ENCODE data around the gene POLR3A. TPM values are rescaled to one million over a fixed set of nuclear protein-coding genes. Genes with fewer than 3 reads are reported as not detected.

Gene POLR3A
- polyA plus RNA-seq, 1 donor from 2014 or later, result 15.6 TPM

DNA sequence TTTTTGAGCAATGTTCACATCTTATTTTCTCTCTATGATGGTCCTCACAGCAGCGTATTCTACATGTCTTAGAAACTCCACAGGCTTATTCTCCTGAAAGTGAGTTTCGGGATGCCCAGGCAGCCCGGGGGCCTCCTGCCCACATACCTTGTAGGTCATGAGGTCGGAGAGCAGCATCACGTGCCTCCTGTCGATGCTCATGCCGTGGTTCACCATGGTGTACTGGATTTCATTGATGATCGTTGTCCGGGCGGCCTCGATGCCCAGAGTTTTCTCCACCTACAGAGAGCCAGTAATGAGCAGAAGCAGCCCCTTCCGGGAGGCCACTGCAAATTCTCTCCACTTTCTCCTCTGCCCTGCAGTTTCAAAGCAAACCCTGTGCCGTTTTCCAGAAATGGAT, 48.0 kb downstream of the POLR3A start:
- H3K9ac ChIP-seq (ENCODE audit: low read length), result no peak overlapping the region
- H3K27ac ChIP-seq (ENCODE audit: low read length), result no peak overlapping the region
- no peak overlapping the region for H3K4me3 ChIP-seq (ENCODE audit: low read length)
- no peaks in the 10 kb centered on the region for H3K27me3 ChIP-seq (ENCODE audit: insufficient read depth, low read depth, low read length)
- no peak overlapping the region for H2AFZ ChIP-seq (ENCODE audit: low read depth, low read length)
- no peak overlapping the region for H3K4me2 ChIP-seq (ENCODE audit: low read length)
- TF ChIP-seq POLR2AphosphoS5 (IDR thresholded peaks at IDR 0.05), result no peak
- TF ChIP-seq RAD21 (conservative IDR thresholded peaks at IDR 0.05), result no peak
- TF ChIP-seq, protein P1, sequence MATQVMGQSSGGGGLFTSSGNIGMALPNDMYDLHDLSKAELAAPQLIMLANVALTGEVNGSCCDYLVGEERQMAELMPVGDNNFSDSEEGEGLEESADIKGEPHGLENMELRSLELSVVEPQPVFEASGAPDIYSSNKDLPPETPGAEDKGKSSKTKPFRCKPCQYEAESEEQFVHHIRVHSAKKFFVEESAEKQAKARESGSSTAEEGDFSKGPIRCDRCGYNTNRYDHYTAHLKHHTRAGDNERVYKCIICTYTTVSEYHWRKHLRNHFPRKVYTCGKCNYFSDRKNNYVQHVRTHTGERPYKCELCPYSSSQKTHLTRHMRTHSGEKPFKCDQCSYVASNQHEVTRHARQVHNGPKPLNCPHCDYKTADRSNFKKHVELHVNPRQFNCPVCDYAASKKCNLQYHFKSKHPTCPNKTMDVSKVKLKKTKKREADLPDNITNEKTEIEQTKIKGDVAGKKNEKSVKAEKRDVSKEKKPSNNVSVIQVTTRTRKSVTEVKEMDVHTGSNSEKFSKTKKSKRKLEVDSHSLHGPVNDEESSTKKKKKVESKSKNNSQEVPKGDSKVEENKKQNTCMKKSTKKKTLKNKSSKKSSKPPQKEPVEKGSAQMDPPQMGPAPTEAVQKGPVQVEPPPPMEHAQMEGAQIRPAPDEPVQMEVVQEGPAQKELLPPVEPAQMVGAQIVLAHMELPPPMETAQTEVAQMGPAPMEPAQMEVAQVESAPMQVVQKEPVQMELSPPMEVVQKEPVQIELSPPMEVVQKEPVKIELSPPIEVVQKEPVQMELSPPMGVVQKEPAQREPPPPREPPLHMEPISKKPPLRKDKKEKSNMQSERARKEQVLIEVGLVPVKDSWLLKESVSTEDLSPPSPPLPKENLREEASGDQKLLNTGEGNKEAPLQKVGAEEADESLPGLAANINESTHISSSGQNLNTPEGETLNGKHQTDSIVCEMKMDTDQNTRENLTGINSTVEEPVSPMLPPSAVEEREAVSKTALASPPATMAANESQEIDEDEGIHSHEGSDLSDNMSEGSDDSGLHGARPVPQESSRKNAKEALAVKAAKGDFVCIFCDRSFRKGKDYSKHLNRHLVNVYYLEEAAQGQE (IDR thresholded peaks at IDR 0.05; ENCODE audit: borderline replicate concordance), result no peak
- TF ChIP-seq MXI1 (conservative IDR thresholded peaks at IDR 0.05; ENCODE audit: poor library complexity, severe bottlenecking), result no peak
- TF ChIP-seq EZH2 (IDR thresholded peaks at IDR 0.05; ENCODE audit: borderline replicate concordance, insufficient read depth, low read length, poor library complexity, severe bottlenecking), result no peak
- no peak for TF ChIP-seq CTCF (IDR thresholded peaks at IDR 0.05; ENCODE audit: poor library complexity, severe bottlenecking)
- no peak for TF ChIP-seq SMC3 (conservative IDR thresholded peaks at IDR 0.05; ENCODE audit: poor library complexity)
- TF ChIP-seq EP300 (conservative IDR thresholded peaks at IDR 0.05; ENCODE audit: poor library complexity, severe bottlenecking), result no peak
- no peak for TF ChIP-seq TAF1 (IDR thresholded peaks at IDR 0.05; ENCODE audit: low read depth)
- H3K79me2 ChIP-seq (replicated peaks; ENCODE audit: insufficient read depth, low read length), result no peaks in the 10 kb centered on the region
- H3K36me3 ChIP-seq (ENCODE audit: insufficient read depth, low read length), result peaks cover 8% of the 10 kb centered on the region
- no peaks in the 10 kb centered on the region for H3F3A ChIP-seq (ENCODE audit: insufficient read depth, low read length, poor library complexity, severe bottlenecking)
- H4K20me1 ChIP-seq (ENCODE audit: insufficient read depth), result no peaks in the 10 kb centered on the region
- no peaks in the 10 kb centered on the region for H3K9me3 ChIP-seq (ENCODE audit: low read length)
- H3K9me2 ChIP-seq (ENCODE audit: insufficient read depth, low read length), result no peaks in the 10 kb centered on the region

- Histone ChIP-seq H3K27ac (ENCODE audit: low read length) (no peak overlapping the region), H3K9me3 (ENCODE audit: low read length) (no peaks in the 10 kb centered on the region)
Observed at GRCh38 chr10:77979221-77979620, 50.1 kb downstream of the POLR3A start.

More at GRCh38 chr10:77979221-77979620, 50.1 kb downstream of the POLR3A start:
- H3K36me3 ChIP-seq (ENCODE audit: insufficient read depth, low read length), result peaks cover 8% of the 10 kb centered on the region
- no peaks in the 10 kb centered on the region for H3K27me3 ChIP-seq (ENCODE audit: insufficient read depth, low read depth, low read length)
- no peaks in the 10 kb centered on the region for H3K79me2 ChIP-seq (replicated peaks; ENCODE audit: insufficient read depth, low read length)
- H3K9me2 ChIP-seq (ENCODE audit: insufficient read depth, low read length), result no peaks in the 10 kb centered on the region
- H3F3A ChIP-seq (ENCODE audit: insufficient read depth, low read length, poor library complexity, severe bottlenecking), result no peaks in the 10 kb centered on the region
- no peak overlapping the region for H3K9ac ChIP-seq (ENCODE audit: low read length)
- TF ChIP-seq EP300 (conservative IDR thresholded peaks at IDR 0.05; ENCODE audit: poor library complexity, severe bottlenecking) (no peak), SMC3 (conservative IDR thresholded peaks at IDR 0.05; ENCODE audit: poor library complexity) (no peak), EZH2 (IDR thresholded peaks at IDR 0.05; ENCODE audit: borderline replicate concordance, insufficient read depth, low read length, poor library complexity, severe bottlenecking) (no peak), CTCF (IDR thresholded peaks at IDR 0.05; ENCODE audit: poor library complexity, severe bottlenecking) (no peak), RAD21 (conservative IDR thresholded peaks at IDR 0.05) (no peak), TAF1 (IDR thresholded peaks at IDR 0.05; ENCODE audit: low read depth) (no peak)
- H3K4me3 ChIP-seq (ENCODE audit: low read length), result no peak overlapping the region
- H4K20me1 ChIP-seq (ENCODE audit: insufficient read depth), result no peaks in the 10 kb centered on the region
- H3K4me2 ChIP-seq (ENCODE audit: low read length), result no peak overlapping the region
- no peak overlapping the region for H2AFZ ChIP-seq (ENCODE audit: low read depth, low read length)

Data from neural cell (in vitro differentiated cells).